ENCODE measurements around the gene DDIT4. TPM values are rescaled to one million over a fixed set of nuclear protein-coding genes. Genes with fewer than 3 reads are reported as not detected.
A peak's percentile ranks its signal among the peaks of the same experiment; 100 is the strongest.

The DDIT4 gene
- total RNA-seq, 4 donors from 2014 or later = 64.5 to 356 (median 150) TPM

- 88 to 93% methylated on average over 5 to 8 of the region's 8 CpGs for WGBS, 2 donors (ENCODE audit: low coverage in 1 of 2)
- no peak overlapping the region for H3K4me3 ChIP-seq
- H3K27me3 ChIP-seq = no peaks in the 10 kb centered on the region
- intact Hi-C loops (cut with DNase I; ENCODE audit: low total_unique reads) = no loop called here
- DNase-seq = no peak
- H3K27ac ChIP-seq = peak overlapping the region; percentile 93 to 97 (median 94)
- H3K36me3 ChIP-seq = no peaks in the 10 kb centered on the region
- in situ Hi-C loops (cut with MboI; ENCODE audit: low pct_ligation_motif_present in 1 of 4, low pct_unique_long_range_greater_than_20kb in 1 of 4, low sequenced_read_pairs in 3 of 4) = loop anchor here in 2 of 4 donors (10.0 to 25.0 kb wide), 2 partner anchors 93 to 96 kb away; no protein-coding TSS in a partner anchor
- no peaks in the 10 kb centered on the region for H3K9me3 ChIP-seq
- no peak for TF ChIP-seq EP300 (IDR thresholded peaks at IDR 0.05; ENCODE audit: low read depth)
- H3K4me1 ChIP-seq = peaks cover 40 to 49% (median 44%) of the 10 kb centered on the region in 4 donors
Observed at GRCh38 chr10:72241691-72242252, 32.0 kb upstream of the DDIT4 start.

GRCh38 chr10:72242675-72243074, 31.0 kb upstream of the DDIT4 start:
- WGBS, 2 donors (ENCODE audit: low coverage in 1 of 2) = 80 to 81% methylated on average over 2 to 4 of the region's 4 CpGs
- H3K27ac ChIP-seq = peak overlapping the region; percentile 93 to 97 (median 94)
- DNase-seq = peak; percentile 39
- H3K9me3 ChIP-seq = no peaks in the 10 kb centered on the region
- intact Hi-C loops (cut with DNase I; ENCODE audit: low total_unique reads) = no loop called here
- TF ChIP-seq POLR2AphosphoS5 (IDR thresholded peaks at IDR 0.05) = peak in 1 of 3 donors; percentile 44
- TF ChIP-seq CTCF (IDR thresholded peaks at IDR 0.05) = no peak
- in situ Hi-C loops (cut with MboI; ENCODE audit: low pct_ligation_motif_present in 1 of 4, low pct_unique_long_range_greater_than_20kb in 1 of 4, low sequenced_read_pairs in 3 of 4) = loop anchor here in 2 of 4 donors (10.0 to 25.0 kb wide), 2 partner anchors 92 to 95 kb away; no protein-coding TSS in a partner anchor
- no peak overlapping the region for H3K4me3 ChIP-seq
- H3K36me3 ChIP-seq = no peaks in the 10 kb centered on the region
- peaks cover 49 to 58% (median 53%) of the 10 kb centered on the region in 4 donors for H3K4me1 ChIP-seq
- no peaks in the 10 kb centered on the region for H3K27me3 ChIP-seq

GRCh38 chr10:72243822-72244437, 29.8 kb upstream of the DDIT4 start:
- peaks cover 55 to 71% (median 64%) of the 10 kb centered on the region in 4 donors for H3K4me1 ChIP-seq
- in situ Hi-C loops (cut with MboI; ENCODE audit: low pct_ligation_motif_present in 1 of 4, low pct_unique_long_range_greater_than_20kb in 1 of 4, low sequenced_read_pairs in 3 of 4) (loop anchor here in 2 of 4 donors (10.0 to 25.0 kb wide), 2 partner anchors 91 to 93 kb away; no protein-coding TSS in a partner anchor), intact Hi-C loops (cut with DNase I; ENCODE audit: low total_unique reads) (no loop called here)
- TF ChIP-seq POLR2AphosphoS5 (IDR thresholded peaks at IDR 0.05) (peak in 2 of 3 donors; percentile 76 to 78), POLR2A (IDR thresholded peaks at IDR 0.05) (no peak), CTCF (IDR thresholded peaks at IDR 0.05) (peak; percentile 34 to 82 (median 44)), EP300 (IDR thresholded peaks at IDR 0.05; ENCODE audit: low read depth) (no peak)
- H3K36me3 ChIP-seq = no peaks in the 10 kb centered on the region
- H3K4me3 ChIP-seq = no peak overlapping the region
- 46 to 51% methylated on average over 7 to 11 of the region's 11 CpGs for WGBS, 2 donors (ENCODE audit: low coverage in 1 of 2)
- no peaks in the 10 kb centered on the region for H3K27me3 ChIP-seq
- no peaks in the 10 kb centered on the region for H3K9me3 ChIP-seq
- H3K27ac ChIP-seq = peak overlapping the region; percentile 93 to 97 (median 94)
- peak; percentile 71 for DNase-seq

- TF ChIP-seq CTCF (IDR thresholded peaks at IDR 0.05) = no peak
- no peak for TF ChIP-seq POLR2A (IDR thresholded peaks at IDR 0.05)
- no peak for TF ChIP-seq EP300 (IDR thresholded peaks at IDR 0.05; ENCODE audit: low read depth)
- TF ChIP-seq POLR2AphosphoS5 (IDR thresholded peaks at IDR 0.05) = no peak
- intact Hi-C loops (cut with DNase I; ENCODE audit: low total_unique reads) = no loop called here
- in situ Hi-C loops (cut with MboI; ENCODE audit: low pct_ligation_motif_present in 1 of 4, low pct_unique_long_range_greater_than_20kb in 1 of 4, low sequenced_read_pairs in 3 of 4) = loop anchor here in 2 of 4 donors (10.0 to 25.0 kb wide), 2 partner anchors 90 to 93 kb away; no protein-coding TSS in a partner anchor
Observed at GRCh38 chr10:72244573-72245038, 29.1 kb upstream of the DDIT4 start.

More at GRCh38 chr10:72244573-72245038, 29.1 kb upstream of the DDIT4 start:
- H3K9me3 ChIP-seq = no peaks in the 10 kb centered on the region
- peaks cover 62 to 77% (median 71%) of the 10 kb centered on the region in 4 donors for H3K4me1 ChIP-seq
- no peaks in the 10 kb centered on the region for H3K27me3 ChIP-seq
- no peak overlapping the region for H3K4me3 ChIP-seq
- DNase-seq = no peak
- H3K36me3 ChIP-seq = no peaks in the 10 kb centered on the region
- peak overlapping the region; percentile 93 to 97 (median 94) for H3K27ac ChIP-seq
- WGBS, 2 donors (ENCODE audit: low coverage in 1 of 2) = 41 to 51% methylated on average over 3 to 5 of the region's 5 CpGs
